Measurements from ENCODE around the gene TMED6. TPM values are rescaled to one million over a fixed set of nuclear protein-coding genes. Genes with fewer than 3 reads are reported as not detected.

The TMED6 gene
- total RNA-seq, 1 experiment from 2014 or later, result 0.59 TPM

GRCh38 chr16:69368866-69369265, 17.3 kb upstream of the TMED6 start:
- no peak overlapping the region for H2AFZ ChIP-seq
- H3K4me1 ChIP-seq (replicated peaks; ENCODE audit: insufficient read depth), result no peaks in the 10 kb centered on the region
- no peak for DNase-seq
- no peak overlapping the region for H3K4me2 ChIP-seq
- CTCF ChIA-PET, result no interaction called here
- peaks cover 2% of the 10 kb centered on the region; the same call in 1 of the 2 replicates for H3F3A ChIP-seq (ENCODE audit: insufficient read depth, low read depth)
- H3K79me2 ChIP-seq (ENCODE audit: low read depth), result no peaks in the 10 kb centered on the region
- POLR2A ChIA-PET (ENCODE audit: unreplicated experiment), result no interaction called here
- H3K9me2 ChIP-seq (ENCODE audit: insufficient read depth), result no peaks in the 10 kb centered on the region
- peaks cover 4% of the 10 kb centered on the region; the same call in 1 of the 2 replicates for H4K20me1 ChIP-seq (ENCODE audit: insufficient read depth)
- H3K27me3 ChIP-seq (ENCODE audit: insufficient read depth, low read depth), result no peaks in the 10 kb centered on the region
- no peak overlapping the region for H3K4me3 ChIP-seq
- H3K9me3 ChIP-seq (ENCODE audit: insufficient read depth, low read depth), result no peaks in the 10 kb centered on the region
- peaks cover 21% of the 10 kb centered on the region for H3K36me3 ChIP-seq (ENCODE audit: low read depth)
- TF ChIP-seq EZH2 (IDR thresholded peaks at IDR 0.05; ENCODE audit: low read depth), result no peak
- no peak for TF ChIP-seq CTCF (conservative IDR thresholded peaks at IDR 0.05)
- intact Hi-C loops (cut with micrococcal nuclease; ENCODE audit: unreplicated experiment), result no loop called here
- no peak overlapping the region for H3K27ac ChIP-seq
- BruUV-seq (replicated peaks), result no TSS peak

- Histone ChIP-seq H3K27me3 (ENCODE audit: insufficient read depth, low read depth) (no peaks in the 10 kb centered on the region), H3K9me2 (ENCODE audit: insufficient read depth) (no peaks in the 10 kb centered on the region), H3K27ac (no peak overlapping the region), H4K20me1 (ENCODE audit: insufficient read depth) (no peaks in the 10 kb centered on the region; the same call in 1 of the 2 replicates), H3K4me1 (replicated peaks; ENCODE audit: insufficient read depth) (no peaks in the 10 kb centered on the region), H3K9me3 (ENCODE audit: insufficient read depth, low read depth) (no peaks in the 10 kb centered on the region), H3K36me3 (ENCODE audit: low read depth) (peaks cover 21% of the 10 kb centered on the region), H3K4me2 (no peak overlapping the region), H3K4me3 (no peak overlapping the region), H3K79me2 (ENCODE audit: low read depth) (no peaks in the 10 kb centered on the region), H3F3A (ENCODE audit: insufficient read depth, low read depth) (peaks cover 11% of the 10 kb centered on the region; the same call in 1 of the 2 replicates), H2AFZ (no peak overlapping the region)
- ChIA-PET CTCF (no interaction called here), POLR2A (ENCODE audit: unreplicated experiment) (no interaction called here)
- TF ChIP-seq CTCF (conservative IDR thresholded peaks at IDR 0.05) (no peak), EZH2 (IDR thresholded peaks at IDR 0.05; ENCODE audit: low read depth) (no peak)
- no peak for DNase-seq
- intact Hi-C loops (cut with micrococcal nuclease; ENCODE audit: unreplicated experiment), result no loop called here
- no TSS peak for BruUV-seq (replicated peaks)
Observed at GRCh38 chr16:69367980-69368379, 16.4 kb upstream of the TMED6 start.

GRCh38 chr16:69366431-69366830, 14.8 kb upstream of the TMED6 start:
- no peaks in the 10 kb centered on the region for H3K9me3 ChIP-seq (ENCODE audit: insufficient read depth, low read depth)
- peaks cover 15% of the 10 kb centered on the region; the same call in 1 of the 2 replicates for H3F3A ChIP-seq (ENCODE audit: insufficient read depth, low read depth)
- ChIA-PET CTCF (no interaction called here), POLR2A (ENCODE audit: unreplicated experiment) (no interaction called here)
- H3K79me2 ChIP-seq (ENCODE audit: low read depth), result no peaks in the 10 kb centered on the region
- peaks cover 9% of the 10 kb centered on the region; the same call in 1 of the 2 replicates for H4K20me1 ChIP-seq (ENCODE audit: insufficient read depth)
- H3K36me3 ChIP-seq (ENCODE audit: low read depth), result peaks cover 21% of the 10 kb centered on the region
- intact Hi-C loops (cut with micrococcal nuclease; ENCODE audit: unreplicated experiment), result no loop called here
- no peak overlapping the region for H3K4me3 ChIP-seq
- H3K9me2 ChIP-seq (ENCODE audit: insufficient read depth), result no peaks in the 10 kb centered on the region
- no peak overlapping the region for H3K4me2 ChIP-seq
- BruUV-seq (replicated peaks), result no TSS peak
- H3K27me3 ChIP-seq (ENCODE audit: insufficient read depth, low read depth), result no peaks in the 10 kb centered on the region
- H3K27ac ChIP-seq, result no peak overlapping the region
- H2AFZ ChIP-seq, result no peak overlapping the region
- no peak for DNase-seq
- no peak for TF ChIP-seq EZH2 (IDR thresholded peaks at IDR 0.05; ENCODE audit: low read depth)
- no peak for TF ChIP-seq CTCF (conservative IDR thresholded peaks at IDR 0.05)
- H3K4me1 ChIP-seq (replicated peaks; ENCODE audit: insufficient read depth), result no peaks in the 10 kb centered on the region

All from PC-9 (cell line).